GM12891 (cell line): ENCODE results near the gene SLC1A5.

Experiments used
- POLR2A ChIP-seq: IDR thresholded peaks from 2 replicates; pipeline ENCODE4 v1.6.1; 2011; ENCODE audit warnings: low read depth, low read length, control low read depth
- POLR2AphosphoS5 ChIP-seq: IDR thresholded peaks from 2 replicates; pipeline ENCODE4 v1.6.1; 2011; ENCODE audit warnings: low read depth, low read length, control low read depth

GRCh38 chr19:46825731-46826055, 37.3 kb upstream of the SLC1A5 start:
- TF ChIP-seq POLR2AphosphoS5 (no peak), POLR2A (no peak)
